GM19025 (cell line): ENCODE data around the gene LCN12.

ENCODE experiments used
- ATAC-seq: cut with Tn5 transposase; IDR thresholded peaks from one replicate; pipeline ENCODE4 v1.9.1; 2021; ENCODE audit warnings: mild to moderate bottlenecking, low read depth, moderate library complexity; ENCODE audit not compliant: unreplicated experiment

Gene LCN12

DNA sequence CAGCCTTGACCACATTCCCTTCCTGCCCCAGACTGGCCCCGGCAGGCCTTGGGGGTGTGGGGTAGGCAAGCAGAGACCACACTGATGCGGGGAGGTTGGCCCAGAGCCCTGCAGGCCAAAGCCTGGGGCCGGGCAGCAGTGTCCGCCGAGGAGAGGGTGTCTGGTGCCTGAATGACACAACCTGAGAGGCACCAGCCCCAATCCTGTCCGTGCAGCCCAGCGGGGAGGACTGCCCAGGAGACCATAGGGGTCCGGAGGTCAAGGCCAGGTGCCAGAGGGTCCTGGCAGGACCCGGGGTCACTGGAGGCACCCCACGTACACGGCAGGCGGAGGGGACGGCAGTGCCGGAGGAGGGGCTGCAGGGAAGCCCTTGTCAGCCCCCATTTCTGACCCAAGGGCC is 19.7 kb downstream of the LCN12 start:
- ATAC-seq: no peak

DNA sequence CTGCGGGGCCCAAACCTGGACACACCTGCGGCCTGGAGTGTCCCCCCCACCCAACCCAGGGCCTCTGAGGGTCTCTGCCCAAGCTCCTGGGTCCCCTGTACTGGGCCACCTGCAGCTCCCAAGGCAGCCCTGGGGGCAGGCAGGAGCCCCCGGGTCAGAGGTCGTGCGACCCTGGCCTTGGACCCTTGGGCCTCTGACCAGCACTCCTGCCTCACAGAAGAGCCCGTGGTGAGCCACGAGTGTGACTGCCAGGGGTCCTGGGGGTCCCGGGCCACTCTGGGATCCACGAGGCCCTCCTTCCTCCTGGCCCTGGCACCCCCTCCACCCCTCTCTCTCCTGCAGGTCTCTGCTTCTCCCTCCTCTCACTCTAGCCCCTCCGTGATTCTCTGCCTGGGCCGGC is 20.3 kb downstream of the LCN12 start:
- no peak for ATAC-seq

DNA sequence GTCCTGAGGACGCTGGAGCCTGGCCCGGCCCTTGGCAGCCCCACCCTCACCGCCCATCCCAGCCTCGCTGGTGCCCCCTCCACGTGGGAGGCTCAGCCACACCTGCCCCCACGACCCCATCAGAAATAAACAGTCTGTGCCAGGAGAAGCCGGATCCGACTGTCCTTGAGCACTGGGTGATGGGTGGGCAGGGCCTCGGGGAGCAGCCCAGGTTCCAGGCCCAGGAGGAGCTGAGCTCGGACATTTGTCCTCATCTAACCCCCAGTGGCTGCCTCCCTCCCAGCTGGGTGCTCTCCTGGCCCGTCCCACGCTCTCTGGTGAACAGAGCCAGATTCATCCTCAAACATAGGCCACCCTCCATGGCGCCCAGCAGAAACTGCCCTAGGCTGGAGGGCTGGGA is 20.7 kb downstream of the LCN12 start:
- no peak for ATAC-seq

DNA sequence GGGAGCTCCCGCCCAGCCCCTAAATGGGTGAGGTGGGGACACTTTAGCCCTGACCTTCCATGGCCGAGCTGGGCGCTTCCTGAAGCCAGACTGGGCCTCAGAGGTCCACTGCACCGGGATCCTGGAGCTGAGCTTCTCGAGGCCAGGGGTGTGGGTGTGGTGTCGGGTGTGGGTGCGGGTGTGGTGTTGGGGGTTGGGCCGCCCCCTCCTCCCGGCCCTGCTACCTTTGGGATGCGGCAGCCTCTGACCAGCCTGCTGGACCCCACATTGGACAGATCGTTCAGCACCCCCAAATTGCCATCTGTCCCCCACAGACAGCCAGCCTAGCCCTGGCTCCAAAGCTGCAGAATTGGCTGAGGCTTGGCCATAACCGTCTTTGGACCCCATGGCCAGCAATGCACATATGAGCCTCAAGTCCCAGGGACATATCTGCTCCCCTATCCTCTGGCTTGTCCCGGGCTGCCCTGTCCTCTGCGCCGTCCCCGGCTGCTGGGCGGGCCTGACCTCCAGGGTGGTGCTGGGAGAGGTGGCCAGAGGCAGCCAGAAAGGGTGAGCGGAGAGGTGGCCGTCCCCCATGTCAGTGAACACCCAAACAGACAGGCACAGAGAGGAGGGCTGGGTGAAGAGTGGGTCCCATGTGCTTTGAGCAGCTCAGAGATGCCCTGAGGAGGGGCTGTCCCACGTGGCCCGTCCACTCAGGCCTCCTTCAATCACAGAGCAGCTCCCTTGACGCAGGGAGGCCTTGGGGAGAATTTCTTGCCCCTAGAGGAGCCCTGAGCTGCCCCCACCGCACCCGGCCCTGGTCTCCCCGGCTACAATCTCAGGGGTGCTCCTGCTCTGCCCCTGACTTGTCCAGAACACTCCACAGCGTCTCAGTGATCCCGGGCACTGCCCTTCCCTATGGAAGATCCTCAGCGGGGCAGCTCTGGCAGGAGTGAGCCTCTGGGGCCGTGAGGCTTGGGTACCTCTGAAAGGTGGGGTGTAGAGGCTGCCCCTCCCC is 21.8 kb downstream of the LCN12 start:
- no peak for ATAC-seq

DNA sequence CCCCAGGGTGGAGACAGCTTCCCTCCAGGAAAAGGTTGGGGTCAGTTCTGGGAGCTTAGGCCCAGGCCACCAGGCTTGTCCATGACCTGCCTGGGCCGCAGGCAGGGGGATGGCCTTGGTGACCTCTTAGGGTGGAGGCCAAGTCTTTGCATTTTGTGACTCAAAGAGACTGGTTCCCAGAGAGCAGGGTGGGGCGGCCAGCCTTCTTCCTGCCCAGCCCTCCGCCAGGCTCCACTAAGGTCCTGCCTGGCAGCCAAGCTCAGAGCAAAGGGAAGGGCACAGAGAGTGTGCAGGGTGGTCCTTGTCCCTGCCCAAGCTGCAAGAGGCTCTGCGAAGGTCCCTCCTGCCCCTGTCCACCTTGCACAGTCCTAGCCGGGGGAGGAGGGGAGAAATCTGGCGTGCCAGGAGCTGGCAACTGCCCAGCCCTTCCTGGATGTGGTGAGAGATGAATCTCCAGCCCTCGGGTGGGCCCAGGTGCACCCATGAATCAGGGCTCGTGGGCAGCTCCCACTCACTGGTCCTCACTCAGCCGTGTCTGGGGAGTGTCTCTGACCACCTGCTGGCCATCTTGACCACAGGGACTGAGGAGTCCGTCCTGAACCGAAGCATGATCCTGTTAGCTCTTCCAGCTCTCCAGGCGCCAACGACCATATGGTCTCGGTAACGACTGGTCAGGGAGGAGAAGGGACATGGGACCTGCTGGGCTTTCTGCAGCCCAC is 22.9 kb downstream of the LCN12 start:
- ATAC-seq: no peak

DNA sequence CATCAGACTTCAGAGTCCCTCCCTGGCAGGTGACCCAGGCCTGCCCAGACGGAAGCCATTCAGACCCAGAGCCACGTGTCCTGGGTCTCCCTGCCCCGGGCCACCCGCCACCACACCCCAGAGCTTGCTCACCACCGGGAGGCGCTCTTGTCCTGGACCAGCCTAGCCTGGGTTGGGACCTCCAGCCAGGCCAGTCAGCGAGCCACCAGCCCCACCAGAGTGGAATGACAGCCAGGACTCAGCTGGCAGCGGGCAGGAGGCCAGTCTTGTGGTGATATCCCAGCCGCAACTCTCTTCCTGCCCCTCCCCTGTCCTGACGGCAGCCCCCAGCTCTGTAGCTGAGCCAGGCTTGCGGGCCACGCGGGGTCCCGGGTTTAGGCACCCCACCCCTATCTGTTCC is 23.6 kb downstream of the LCN12 start:
- ATAC-seq: no peak

DNA sequence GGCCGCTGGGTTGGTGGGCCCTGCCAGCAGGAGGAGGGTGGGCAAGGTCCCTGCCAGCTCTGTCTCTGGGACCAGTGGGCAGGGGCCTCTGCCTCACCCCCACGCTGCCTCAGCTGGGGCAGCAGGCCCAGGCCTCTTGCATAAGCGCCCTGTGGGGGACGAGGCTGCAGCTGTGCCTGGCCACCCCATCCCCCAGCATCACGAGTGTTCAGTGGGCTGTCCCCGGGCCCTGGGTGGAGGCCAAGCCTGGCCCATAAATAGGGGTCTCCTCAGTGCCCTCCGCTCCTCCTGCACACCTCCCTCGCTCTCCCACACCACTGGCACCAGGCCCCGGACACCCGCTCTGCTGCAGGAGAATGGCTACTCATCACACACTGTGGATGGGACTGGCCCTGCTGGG is 25.1 kb downstream of the LCN12 start, which contains the start of gene PTGDS:
Gene PTGDS, plus strand, starts transcription at position 282 of the 400 bp plus-strand sequence. Its CDS starts 75 bp downstream, at position 357.
- no peak for ATAC-seq

DNA sequence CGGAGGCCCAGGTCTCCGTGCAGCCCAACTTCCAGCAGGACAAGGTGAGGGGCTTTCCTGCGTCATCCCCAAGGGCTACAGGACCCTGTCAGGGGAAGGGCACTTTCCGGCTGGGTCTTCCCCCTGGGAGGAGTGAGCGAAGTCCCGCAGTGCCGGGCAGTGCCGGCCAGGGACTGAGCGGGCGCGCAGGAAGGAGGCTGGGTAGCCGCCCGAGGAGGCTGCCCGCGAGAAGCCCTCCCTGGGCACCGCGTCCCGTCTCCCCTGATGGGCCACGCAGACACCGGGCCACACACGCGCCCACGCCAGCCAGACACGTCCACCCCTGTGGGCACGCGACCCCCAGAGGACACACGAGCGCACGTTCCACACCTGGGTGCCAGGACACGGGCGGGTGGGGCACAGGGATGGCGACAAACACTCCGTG is 25.6 kb downstream of the LCN12 start:
- no peak for ATAC-seq

DNA sequence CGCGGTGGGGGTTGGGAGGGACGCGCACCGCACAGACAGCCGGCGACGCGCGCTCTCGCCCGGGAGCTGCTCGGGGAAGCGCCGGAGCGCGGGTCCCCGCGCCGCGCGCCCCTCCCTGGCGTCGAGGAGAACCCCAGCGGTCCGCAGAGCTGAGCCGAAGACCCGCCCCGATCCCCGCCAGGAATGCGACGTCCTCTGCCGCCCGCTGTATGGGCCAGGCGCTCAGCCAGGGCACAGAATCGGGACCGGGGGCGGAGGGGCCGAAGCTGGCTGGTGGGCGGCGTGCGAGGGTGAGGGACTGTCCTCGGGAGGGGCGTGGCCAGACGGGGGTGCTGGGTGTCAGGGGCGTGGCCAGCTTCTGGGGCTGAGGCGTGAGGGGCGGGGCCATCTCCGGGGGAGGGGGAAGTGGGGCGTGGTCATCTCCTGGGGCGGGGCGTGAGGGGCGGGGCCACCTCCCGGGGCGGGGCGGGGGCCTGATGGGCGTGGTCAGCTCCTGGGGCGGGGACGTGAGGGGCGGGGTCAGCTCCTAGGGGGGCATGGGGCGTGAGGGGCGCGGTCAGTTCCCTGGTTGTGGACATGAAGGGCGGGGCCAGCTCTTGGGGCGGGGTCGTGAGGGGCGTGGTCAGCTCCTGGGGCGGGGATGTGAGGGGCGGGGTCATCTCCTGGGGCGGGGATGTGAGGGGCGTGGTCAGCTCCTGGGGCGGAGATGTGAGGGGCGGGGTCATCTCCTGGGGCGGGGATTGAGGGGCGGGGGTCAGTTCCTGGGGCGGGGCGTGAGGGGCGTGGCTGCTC is 26.2 kb downstream of the LCN12 start:
- no peak for ATAC-seq

DNA sequence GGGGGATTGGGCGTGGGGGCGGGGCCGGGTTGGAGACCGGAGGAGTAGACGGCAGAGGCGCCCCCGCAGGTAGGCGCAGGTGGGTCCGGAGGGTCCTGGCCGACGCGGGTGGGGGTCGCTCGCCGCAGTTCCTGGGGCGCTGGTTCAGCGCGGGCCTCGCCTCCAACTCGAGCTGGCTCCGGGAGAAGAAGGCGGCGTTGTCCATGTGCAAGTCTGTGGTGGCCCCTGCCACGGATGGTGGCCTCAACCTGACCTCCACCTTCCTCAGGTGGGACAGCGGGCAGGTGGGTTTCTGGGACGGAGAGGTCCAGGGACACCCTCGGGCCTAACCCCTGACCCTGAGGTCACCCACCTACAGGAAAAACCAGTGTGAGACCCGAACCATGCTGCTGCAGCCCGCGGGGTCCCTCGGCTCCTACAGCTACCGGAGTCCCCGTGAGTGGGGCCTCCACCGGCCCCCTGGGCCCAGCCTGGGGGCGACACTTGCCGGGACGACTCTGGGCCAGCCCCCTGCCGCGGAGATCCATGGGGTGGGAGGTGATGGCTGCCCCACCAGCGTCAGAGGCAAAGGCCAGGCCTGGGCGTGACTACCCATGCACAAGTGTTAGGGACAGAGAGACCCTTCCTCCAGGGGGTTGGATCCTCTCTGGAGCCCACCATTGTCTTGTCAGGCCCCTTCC is 26.9 kb downstream of the LCN12 start:
- ATAC-seq: no peak

DNA sequence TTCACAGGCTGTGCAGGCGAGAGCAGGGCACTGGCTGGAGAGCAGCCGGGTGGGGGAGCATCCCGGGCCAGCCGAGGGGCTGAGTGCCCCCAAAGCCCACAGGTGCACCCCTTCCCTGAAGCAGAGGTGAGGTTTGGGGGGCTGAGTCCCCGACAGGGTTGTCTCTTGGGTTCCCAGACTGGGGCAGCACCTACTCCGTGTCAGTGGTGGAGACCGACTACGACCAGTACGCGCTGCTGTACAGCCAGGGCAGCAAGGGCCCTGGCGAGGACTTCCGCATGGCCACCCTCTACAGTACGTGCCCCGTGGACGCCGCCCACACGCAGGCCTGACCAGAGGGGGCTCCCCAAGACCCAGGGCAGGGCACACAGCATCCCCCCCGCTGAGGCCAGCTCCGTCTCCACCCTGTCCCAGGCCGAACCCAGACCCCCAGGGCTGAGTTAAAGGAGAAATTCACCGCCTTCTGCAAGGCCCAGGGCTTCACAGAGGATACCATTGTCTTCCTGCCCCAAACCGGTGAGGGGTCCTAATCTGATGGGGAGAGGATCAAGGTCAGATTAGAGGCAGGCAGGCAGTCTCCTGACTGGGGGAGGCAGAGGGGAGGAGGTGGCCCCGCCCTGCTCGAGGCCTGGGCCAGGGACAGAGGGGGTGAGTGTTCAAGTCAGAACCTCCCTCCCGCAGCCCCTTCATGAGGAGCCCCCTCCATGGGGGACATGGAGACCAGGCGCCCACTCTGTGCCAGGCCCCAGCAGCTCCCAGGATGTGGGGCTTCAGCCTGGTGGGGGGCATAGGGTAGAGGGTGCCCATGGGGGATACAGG is 27.9 kb downstream of the LCN12 start:
- no peak for ATAC-seq

DNA sequence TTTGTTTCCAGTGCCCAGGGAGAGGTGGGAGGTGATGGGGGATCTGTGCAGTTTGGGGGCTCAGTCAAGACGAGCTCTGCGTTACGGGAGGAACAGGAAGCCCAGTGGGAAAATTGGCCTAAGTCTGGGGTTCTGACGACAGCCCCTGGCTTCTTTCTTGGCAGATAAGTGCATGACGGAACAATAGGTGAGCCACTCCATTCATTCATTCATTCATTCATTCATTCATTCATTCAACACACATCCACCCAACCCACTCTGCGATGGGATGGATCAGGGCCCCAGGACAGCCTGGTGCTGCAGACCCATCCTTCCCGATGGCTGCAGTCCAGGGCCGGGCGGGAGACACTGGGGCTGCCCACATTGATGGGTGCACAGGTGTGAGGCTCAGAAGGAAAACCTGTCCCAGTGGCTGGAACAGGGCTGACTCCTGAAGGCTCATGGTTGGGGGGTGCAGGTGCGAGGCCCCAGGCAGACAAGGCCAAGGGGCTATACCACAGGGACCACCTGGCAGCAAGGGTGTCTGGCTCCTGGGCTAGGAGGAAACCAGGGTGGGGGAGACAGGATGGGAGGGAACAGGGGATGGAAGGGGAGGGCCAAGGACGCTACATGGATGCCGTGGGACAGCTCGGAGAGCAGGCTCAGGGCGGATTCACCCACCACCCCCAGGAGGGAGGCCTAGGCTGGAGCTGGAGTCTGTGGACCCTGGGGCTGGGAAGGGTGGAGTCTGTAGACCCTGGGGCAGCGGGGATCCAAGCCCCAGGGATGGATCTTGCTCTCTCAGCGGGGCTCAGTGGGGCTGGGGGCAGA is 28.8 kb downstream of the LCN12 start:
- no peak for ATAC-seq

DNA sequence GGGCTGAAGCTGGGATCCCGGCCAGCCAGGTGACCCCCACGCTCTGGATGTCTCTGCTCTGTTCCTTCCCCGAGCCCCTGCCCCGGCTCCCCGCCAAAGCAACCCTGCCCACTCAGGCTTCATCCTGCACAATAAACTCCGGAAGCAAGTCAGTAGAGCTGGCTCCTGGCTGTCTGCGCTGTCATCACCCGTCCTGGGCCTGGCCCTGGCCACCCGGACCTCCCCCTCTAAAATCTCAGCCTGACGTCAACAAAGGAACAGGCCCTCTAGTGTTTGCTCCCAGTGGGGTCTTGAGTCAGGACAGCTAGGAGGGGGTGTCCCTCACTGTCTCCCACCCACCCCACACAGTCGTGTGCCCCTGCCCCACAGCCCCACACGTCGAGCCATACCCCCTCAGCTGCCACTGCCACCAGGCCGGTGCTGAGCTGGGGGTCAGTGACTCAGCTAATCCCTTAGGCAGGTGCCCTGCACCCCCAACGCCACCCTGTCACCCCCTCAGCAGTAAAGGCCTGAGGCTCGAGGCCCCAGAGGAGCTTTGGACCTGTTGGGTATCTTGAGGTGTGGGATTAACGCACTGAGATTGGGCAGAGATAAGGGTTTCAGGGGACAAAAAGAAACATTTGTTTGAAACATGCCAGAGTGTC is 29.6 kb downstream of the LCN12 start:
- no peak for ATAC-seq

DNA sequence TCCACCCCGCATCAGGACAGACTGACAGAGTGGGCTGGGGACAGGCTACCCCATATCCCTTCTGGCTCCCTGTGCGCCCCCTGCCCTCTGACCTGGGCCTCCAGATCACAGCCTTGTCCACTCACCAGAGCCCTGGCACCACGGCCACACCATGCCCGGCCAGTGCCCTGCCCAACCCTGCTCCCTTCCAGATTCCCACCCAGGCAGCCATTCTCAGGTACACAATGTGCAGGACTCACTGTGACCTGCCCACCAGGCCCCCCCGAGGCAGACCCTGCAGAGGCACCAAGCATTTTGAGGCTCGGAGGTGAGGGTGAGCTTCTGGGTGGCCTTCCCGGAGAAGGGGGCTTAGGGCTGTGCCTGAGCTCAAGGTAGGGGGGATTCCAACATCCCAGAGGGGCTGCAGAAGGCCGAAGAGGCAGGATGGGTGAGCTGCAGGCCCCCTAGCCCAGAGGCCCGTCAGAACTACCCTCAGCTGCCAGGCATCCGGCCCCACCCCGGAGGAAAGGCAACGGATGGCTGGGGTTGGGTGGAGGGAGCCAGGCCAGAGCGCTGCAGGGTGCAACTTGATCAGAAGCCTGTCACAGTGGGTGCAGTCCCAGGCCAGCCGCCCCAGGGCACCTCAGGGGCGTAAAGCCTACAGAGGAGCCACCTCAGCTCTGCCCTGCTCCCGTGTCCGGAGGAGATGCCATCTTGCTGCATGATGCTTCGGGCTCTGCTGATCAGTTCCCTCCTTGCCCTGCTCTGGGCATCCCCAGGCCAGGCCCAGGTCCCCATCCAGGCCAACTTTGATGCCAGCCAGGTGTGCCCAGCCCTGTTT is 30.4 kb downstream of the LCN12 start, which contains the start of gene LCNL1:
Gene LCNL1, plus strand, starts transcription at position 762 of the 820 bp plus-strand sequence. CDS start 594 bp downstream, outside the sequence.
- ATAC-seq: no peak

DNA sequence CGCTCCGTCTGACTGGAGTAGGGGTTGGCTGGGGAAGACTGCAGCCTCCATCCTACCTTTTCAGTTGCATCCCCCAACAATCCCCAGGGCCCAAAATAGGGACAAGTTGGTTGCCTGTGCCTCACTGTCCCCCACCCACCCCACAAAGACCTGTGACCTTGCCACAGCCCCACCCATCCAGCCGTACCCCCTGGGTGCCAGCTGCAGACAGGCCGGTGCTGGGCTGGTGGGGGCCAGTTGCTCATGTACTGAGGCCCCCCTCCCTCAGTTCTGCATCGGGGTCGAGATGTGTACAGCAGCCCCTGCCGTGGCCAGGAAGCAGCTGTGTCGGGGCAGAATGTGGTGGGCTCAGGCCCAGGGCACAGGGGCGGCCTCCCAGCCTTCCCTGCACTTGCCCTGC is 31.1 kb downstream of the LCN12 start:
- no peak for ATAC-seq

DNA sequence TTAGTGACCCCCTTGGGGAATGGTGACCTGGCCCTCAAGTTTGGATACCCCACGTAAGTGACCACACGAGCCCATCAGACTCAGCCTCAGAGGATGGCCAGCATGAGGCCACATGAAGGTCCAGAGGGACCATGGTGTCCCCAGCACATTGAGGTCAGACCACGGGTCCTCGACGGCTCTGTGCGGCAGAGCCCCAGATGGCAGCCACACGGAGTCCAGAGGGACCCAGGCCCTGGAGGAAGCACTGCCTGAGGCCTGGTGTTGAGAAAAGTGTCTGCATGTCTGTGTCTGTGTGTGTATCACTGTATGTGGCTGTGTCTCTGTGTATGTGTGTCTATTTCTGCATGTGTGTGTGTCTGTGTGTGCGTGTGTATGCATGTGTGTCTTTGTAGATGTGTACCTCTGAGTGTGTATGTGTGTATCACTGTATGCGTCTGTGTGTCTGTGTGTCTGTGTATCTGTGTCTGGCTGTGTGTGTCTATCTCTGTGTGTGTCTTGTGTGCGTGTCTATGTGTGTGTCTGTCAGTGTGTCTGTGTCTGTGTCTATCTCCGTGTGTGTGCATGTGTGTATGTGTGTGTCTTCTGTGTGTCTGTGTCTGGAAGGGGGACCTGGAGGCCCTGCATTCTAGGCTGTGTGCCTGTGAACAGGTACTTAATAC is 31.7 kb downstream of the LCN12 start:
- no peak for ATAC-seq
